ENCODE results near the gene ODF4.

DNA sequence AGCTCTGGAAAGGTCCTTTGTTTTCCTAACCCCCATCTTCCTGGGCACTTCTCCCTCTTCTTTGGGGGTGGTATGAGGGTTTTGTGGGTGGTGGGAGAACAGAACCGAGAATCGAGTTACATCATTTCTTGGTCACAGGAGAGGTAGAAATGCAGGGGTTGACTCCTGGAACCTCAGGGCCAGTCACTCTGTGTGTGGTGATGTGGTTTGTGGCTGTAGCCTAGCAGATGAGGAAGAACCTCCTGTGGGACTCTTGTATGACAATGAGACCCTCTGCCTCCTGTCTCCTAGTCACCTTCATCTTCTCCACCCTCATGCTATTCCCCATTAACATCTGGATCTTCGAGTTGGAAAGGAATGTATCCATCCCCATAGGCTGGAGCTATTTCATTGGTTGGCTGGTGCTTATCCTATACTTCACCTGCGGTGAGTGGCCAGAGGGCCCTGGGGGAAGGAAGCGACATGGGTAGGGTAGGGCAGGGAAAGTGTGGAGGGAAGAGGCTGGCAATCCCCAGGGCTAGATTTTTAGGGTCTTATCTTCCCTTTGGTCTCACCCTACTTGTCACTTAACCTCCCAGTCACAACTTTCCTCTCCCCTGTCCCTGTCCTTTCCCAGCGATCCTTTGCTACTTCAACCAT, 5.5 kb downstream of the ODF4 start:
- TF ChIP-seq, protein P1, sequence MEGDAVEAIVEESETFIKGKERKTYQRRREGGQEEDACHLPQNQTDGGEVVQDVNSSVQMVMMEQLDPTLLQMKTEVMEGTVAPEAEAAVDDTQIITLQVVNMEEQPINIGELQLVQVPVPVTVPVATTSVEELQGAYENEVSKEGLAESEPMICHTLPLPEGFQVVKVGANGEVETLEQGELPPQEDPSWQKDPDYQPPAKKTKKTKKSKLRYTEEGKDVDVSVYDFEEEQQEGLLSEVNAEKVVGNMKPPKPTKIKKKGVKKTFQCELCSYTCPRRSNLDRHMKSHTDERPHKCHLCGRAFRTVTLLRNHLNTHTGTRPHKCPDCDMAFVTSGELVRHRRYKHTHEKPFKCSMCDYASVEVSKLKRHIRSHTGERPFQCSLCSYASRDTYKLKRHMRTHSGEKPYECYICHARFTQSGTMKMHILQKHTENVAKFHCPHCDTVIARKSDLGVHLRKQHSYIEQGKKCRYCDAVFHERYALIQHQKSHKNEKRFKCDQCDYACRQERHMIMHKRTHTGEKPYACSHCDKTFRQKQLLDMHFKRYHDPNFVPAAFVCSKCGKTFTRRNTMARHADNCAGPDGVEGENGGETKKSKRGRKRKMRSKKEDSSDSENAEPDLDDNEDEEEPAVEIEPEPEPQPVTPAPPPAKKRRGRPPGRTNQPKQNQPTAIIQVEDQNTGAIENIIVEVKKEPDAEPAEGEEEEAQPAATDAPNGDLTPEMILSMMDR (conservative IDR thresholded peaks at IDR 0.05; ENCODE audit: low read depth, low read length): no peak
- no peak for TF ChIP-seq EZH2phosphoT487 (IDR thresholded peaks at IDR 0.05; ENCODE audit: borderline replicate concordance, low read length)
